Stimulated activated CD4-positive, alpha-beta T cell treated with anti-CD3 and anti-CD28 coated beads, Interleukin-2, amount 100 ng/mL, for 48 hours (primary cell): ENCODE data around the gene CCDC88A.
"Not testable (repeated sequence)": the region's sequence is repeated elsewhere in the genome, so short reads cannot be mapped to it uniquely, and the experiment has no call there.

Experiments
- DNase-seq, 2 donors: peaks; one replicate each; pipeline ENCODE4 v3.0.0-alpha.2; 2020

Gene CCDC88A

GRCh38 chr2:55370208-55370607 lies 49.4 kb downstream of the CCDC88A start:
- no peak for DNase-seq

- no peak for DNase-seq
Measured at GRCh38 chr2:55365303-55365702, 54.4 kb downstream of the CCDC88A start.

DNA sequence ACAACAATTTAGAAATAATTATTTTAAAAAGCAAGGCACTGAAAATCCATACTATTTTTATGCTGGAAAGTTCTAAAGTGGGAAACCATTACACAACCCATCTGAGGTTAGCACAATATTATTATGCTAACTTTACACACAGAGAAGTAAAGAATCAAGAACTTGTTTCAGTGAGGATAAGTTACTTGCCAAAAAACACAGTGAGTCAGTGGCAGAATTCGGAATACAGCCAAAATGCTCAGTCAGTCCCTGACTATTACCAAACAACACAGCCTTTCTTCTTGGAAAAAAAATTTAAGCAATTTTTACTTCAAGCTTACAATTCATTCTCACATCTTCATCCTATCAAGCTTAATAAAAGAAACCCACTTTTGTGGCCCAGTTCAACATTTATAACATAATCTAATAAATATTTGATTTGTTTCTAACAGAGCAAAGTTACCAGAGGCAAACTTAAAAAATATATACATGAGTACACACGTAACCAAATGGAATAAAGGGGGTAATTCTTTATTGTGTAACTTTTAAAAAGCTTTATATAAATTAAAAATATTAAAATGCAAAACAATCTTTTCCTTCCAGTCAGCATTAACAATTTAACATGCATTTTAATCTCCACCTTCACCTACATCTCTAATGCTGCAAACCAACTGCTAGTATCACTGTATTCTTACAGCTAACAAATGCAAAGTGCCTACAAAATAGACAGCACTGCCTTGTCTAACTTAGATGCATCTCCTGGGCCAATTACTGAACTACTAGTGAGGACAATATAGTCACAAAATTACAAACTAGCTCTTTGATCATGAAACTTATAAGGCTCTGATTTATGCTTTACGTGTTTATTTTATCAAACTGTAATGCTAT lies 55.2 kb downstream of the CCDC88A start:
- DNase-seq = no peak

- DNase-seq = no peak
Measured at GRCh38 chr2:55363636-55364035, 56.0 kb downstream of the CCDC88A start.

DNA sequence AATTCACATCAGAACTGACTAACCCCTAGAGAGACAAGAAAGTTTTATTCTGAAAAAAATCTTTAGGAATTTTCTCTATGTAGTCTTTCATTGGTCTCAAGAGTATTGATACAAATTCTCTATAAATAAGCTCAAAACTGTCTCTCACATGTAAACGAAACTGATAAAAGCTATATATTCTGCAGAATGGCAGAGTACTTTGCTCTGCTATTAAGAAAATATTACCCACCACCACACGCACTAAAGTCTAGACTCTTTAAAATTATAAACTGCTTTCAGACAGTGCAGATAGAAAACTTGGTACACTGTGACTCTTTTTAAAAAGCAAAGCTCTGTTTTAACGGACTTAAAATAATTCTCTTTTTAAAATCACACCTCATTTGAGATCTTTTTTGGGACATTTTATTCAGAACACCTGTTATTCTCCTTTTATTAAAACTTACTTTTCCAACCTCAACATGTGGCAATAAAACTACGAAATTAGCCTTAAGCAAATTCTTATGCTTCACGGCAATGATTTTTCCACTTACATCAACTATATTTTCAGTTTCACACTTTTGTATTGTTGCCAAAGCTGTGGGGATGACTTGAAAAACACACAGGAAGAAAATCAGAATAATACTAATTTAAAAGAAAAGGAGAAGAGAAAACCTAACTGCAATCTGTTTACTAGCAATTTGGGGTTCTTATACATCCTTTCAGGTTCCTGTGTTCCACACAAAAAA lies 58.0 kb downstream of the CCDC88A start:
- no peak for DNase-seq

- DNase-seq = no peak
Measured at GRCh38 chr2:55358451-55358850, 61.2 kb downstream of the CCDC88A start.

DNA sequence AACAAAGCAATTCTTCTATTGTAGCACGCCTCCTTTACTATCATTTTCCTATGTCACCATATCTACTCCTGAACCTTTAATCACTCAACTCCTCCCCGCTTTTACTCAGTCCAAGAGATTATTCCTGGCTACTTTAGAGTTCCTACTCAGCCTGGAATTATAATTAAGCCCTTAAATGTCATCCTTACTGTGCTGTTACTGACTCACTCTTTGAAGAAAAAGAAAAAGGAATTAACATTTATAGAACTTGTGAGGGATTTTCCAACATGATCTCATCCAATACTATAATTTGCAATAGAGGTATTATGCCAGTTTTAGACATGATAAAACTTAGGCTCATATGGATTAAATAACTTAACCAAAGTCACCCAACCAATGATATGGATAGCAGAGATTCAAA lies 61.7 kb downstream of the CCDC88A start:
- DNase-seq = no peak

- no peak for DNase-seq
Measured at GRCh38 chr2:55357164-55357563, 62.5 kb downstream of the CCDC88A start.

DNA sequence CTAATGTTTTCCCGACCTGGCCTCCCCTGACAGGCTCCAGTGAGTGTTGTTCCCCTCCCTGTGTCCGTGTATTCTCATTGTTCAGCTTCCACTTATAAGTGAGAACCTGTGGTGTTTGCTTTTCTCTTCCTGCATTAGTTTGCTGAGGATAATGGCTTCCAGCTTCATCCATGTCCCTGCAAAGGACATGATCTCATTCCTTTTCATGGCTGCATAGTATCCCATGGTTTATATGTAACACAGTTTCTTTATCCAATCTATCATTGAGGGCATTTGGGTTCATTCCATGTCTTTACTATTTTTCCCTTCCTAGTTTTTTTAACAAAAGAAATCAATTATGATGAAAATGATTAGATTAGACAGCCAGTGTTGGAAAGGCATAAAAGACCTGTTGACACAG lies 63.5 kb downstream of the CCDC88A start:
- DNase-seq = not testable (repeated sequence)

- no peak for DNase-seq
Measured at GRCh38 chr2:55355451-55355850, 64.2 kb downstream of the CCDC88A start.

DNA sequence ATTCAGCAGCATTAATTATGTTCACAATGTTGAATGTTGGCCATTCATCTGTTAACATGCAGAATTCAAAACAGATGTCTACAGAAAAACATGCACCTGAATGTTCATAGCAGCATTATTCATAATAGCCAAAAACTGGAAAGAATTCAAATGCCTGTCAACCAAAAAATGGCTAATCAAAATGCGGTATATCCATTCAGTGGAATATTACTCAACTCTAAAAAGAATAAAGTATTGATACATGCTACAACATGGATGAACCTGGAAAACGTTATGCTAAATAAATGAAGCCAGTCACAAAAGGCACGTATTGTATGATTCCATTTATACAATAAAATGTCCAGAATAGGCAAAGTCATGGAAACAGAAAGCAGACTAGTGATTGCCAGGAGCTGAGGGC lies 68.0 kb downstream of the CCDC88A start:
- DNase-seq = no peak

DNA sequence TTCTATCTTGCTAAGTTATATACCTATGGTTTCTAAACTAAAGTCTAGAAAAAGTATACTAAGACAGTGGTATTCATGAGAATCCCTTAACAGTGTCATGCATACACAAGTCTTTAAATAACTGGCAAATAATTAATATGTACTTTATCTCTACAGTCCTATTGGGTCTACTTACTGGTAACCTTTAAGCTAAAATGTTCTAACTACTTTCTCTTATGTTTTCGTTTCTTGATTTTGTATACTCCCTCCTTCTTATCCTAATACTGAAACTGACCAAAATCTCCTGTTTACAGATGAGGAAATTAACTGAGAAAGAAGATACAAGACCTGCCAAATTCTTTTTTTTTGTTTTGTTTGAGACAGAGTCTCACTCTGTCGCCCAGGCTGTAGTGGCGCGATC lies 74.6 kb downstream of the CCDC88A start:
- no peak for DNase-seq

DNA sequence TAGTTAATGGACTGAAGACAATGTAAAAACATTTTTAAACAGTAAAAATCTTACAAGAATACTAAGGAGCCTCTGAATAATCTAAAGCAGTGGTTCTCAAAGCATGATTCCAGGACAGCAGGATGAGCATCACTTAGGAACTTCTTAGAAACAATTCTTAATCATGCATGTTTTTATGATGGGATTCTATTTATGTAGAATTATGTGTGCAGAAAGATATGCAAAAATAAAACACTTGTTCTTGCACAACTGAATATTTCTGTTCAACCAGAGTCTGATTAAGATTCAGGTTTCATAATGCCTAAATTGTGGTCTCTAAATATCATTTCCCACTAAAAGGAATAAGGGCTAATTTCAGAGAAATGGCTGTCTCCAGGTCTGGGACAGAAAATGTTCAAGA lies 81.4 kb downstream of the CCDC88A start:
- DNase-seq = no peak

- no peak for DNase-seq
Measured at GRCh38 chr2:55334728-55335127, 84.9 kb downstream of the CCDC88A start.

- no peak for DNase-seq
Measured at GRCh38 chr2:55330541-55331297, 88.9 kb downstream of the CCDC88A start.

DNA sequence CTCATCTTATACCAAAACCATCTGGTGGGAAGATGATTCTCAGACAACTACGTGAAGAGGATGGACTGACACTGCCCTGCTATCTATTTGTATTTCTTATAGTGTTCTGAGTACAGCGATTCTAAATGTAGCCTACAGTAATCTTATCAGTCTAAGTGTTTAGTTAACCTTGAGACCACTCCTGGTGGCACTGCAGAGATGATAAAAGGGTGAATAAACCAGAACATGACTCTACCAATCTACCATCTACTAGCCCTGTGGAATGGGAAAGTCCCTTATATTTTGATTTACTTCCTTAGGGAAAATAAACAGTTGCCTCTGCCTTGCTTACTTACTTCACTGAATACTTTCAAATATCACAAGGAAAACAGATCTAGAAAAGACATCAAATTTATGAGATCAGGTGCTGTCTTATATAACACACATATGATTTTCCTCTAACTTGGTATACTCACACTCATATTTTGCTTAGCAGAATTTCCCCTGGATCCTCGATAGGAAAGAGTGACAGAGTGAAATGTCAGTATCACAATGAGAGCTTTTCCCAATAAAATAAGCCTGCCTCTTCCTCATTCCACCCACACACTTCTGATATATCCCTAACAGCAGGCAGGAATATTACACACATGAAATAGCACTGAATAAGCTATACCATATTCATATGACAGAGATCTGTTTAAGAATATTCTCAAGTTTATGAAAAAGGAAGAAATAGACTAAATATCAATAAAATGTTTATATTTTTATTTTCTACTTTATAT lies 92.0 kb downstream of the CCDC88A start:
- no peak for DNase-seq

DNA sequence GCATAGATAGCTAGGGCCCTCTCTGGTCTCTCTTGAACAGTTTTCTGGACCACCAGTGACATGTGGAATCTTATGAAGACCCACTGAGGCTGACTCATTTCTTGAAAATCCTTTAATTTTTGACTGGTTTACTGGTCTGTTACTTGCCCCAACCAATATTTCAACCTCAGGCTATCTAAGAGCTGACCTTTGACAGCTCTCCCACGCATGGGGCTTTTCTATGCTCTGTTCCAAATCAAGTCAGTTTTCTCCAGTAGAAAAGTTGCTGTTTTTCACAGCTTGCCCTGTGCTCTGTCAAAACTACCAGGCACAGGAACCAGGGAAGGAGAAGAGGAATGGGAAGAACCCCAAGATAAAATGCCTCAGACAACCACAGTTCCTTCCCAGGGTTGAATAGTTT lies 104.7 kb downstream of the CCDC88A start:
- DNase-seq = no peak

- peak in 1 of 2 donors; percentile 12 for DNase-seq
Measured at GRCh38 chr2:55311444-55311870, 108.2 kb downstream of the CCDC88A start.

GRCh38 chr2:55309446-55309845 lies 110.2 kb downstream of the CCDC88A start:
- DNase-seq = no peak

DNA sequence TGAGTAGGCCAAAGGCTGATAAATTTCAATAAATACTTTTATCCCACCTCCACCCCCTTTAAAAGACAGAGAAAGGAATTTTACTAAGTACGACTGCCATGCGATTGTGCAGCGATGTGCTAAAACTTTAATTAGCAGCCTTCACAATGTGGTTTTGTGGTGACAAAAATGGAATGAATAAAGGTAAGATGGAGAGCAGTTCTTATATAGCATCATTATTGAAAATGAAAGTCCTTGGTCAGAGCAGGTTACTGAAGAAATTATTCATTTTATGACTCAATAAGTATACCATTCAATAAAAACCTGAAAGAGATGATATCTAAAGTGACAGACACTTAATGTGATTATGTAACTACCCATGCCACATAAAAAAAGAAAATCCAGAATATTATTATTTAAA lies 117.4 kb downstream of the CCDC88A start:
- DNase-seq = no peak

DNA sequence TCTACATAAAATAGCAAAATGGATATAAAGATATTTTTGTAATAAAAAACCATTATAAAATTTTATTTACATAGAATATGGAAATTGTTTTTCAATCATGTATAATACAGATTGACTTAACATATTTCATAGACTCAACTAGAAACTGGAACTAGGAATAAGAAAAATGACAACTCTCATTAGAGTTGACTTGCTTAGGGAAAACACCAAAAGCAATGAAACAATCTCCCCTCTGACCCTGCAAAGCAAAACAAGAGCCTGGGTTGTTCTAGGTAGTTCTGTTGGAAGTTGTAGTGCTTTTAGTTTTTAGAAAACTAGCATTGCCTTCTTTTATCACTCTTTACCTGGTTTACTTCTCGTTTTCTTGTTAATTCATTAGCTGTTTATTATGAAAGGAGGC lies 118.4 kb downstream of the CCDC88A start:
- no peak for DNase-seq

- DNase-seq = no peak
Measured at GRCh38 chr2:55296393-55296792, 123.3 kb downstream of the CCDC88A start.

DNA sequence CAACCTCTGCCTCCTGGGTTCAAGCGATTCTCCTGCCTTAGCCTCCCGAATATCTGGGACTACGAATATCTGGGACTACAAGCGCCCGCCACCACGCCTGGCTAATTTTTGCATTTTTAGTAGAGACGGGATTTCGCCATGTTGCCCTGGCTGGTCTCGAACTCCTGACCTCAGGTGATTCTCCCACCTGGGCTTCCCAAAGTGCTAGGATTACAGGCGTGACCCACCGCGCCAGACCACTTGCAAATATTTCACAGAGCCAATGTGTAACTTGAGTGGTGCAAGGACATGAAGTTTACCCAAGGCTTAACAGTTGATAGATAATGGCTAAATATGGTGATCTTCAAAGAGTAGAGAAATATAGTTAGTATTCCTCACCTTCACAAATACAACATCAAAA lies 136.6 kb downstream of the CCDC88A start:
- DNase-seq = no peak
